Suppressor macrophage treated with lipopolysaccharide for 1 hour (primary cell): Measurements from ENCODE around the gene TENM4.
"Not testable (repeated sequence)": the region's sequence is repeated elsewhere in the genome, so short reads cannot be mapped to it uniquely, and the experiment has no call there.

Source experiments
- DNase-seq, 3 donors: peaks; one replicate each; pipeline ENCODE4 v3.0.0-alpha.2; 2020 to 2022

The TENM4 gene

GRCh38 chr11:78996007-78996406 is 444.8 kb downstream of the TENM4 start:
- DNase-seq: no peak

DNA sequence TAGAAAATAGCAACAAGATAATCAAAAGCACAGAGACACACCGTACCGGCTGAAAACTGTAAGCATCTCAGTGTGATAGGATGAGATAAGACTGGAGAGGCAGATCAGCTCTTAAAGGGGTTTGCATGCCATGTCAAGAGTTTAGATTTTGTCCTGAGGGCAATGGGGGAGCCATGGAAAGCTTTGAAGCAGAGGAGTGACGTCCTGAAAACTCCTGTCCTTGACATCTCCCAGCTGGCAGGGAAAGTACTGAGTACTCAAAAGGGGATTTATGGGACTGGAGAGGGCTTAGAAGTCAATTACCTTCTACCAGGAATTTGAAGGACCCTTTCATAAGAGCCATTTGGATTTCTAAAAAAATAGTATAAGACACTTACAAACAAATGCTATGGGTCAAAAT is 445.7 kb downstream of the TENM4 start:
- DNase-seq: no peak

GRCh38 chr11:78993802-78994430 is 446.9 kb downstream of the TENM4 start:
- no peak for DNase-seq

DNA sequence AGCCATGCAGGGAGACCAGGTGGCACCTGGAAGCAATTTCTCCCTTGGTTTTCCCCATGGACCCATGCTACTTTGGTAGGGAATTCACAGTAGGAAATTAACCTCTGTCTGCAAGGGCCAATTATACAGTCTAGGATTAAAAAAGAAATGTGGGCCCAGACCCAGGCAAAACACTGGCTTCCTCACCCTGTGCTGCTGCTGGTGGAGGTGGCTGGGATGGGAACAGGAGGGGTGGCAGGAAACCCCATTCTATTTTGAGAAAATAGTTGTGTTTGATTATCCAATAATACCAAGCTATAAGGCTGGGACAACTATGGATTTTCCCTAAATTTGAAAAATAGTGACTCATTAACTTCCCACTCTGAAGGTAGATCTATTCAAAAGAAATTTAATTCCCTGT is 449.1 kb downstream of the TENM4 start:
- no peak for DNase-seq

GRCh38 chr11:78990261-78990660 is 450.6 kb downstream of the TENM4 start:
- DNase-seq: no peak

DNA sequence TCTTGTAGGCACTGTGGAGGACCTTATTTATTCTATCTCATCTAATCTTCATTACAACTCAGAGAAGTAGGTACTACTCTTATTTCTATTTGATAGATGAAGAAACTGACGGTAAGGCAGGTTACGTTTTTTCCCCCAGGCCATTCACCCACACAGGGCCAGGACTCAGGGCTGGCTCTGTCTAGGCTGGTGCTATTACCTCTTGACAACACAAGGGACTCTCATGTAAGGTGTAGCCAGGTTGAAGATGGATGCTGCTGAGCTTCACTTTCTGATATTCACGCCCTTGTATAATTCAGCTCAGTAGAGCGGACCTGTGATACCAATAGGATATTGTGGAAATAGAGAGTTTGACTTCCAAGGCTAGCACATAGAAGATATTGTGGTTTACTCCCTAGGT is 453.1 kb downstream of the TENM4 start:
- DNase-seq: no peak

GRCh38 chr11:78986305-78986704 is 454.5 kb downstream of the TENM4 start:
- DNase-seq: no peak

DNA sequence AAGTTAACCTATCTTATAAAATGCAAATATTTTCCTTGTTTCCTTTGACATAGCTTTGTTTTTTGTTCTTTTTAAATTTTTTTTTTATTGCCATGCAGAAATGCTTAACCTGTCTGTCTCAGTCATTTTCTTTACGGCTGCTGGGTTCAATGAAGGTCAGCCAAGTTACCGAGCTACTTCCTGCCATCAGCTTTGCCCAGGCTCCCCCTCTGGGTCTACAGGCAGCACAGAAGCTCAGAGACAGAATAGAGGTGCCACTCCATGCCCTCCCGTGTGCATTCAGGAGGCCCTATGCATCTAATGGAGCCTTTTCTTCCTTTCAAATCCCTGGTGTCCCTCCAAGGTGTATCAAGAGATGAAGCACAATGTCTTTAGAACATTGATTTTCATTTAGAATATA is 455.2 kb downstream of the TENM4 start:
- DNase-seq: no peak

DNA sequence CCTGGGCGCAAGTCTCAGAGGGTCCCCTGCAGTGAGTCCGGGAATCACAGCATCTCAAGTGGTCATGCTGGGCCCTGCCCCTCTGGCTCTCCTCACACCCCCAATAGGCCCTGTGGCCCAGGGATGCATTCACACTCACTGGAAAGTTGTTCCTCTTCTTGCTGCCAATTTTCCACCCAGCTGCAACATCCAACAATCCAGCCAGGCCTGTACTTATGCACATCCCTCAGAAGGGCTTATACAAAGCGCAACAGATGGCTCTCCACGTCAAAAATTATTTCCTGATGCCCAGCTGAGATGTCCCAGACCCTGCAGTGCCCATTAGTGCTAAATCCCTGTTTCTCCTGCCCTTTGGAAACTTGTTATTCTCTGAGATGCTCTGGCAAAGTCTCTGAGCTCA is 458.4 kb downstream of the TENM4 start:
- DNase-seq: no peak

GRCh38 chr11:78981153-78981552 is 459.7 kb downstream of the TENM4 start:
- no peak for DNase-seq

DNA sequence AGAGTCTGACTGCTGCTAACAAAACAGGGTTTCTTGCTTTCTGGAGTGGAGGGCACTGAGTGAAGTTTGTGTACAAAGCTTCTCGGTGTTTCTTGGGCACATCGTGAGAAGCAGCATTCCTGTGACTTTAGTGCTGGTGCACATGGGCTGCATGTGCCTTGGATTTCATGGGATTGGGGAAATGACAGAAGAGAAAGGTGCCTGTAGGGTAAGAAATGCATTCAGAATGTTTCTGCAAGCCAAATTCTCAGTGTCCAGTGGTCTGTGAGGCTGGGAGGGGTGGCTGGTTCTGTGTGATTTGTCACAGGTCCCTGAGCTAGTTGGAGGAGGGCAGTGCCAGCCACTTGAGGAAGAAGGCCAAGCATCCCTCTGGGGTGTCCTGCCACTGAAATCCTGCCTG is 462.0 kb downstream of the TENM4 start:
- no peak for DNase-seq

- DNase-seq: not testable (repeated sequence)
These were observed 463.0 kb downstream of the TENM4 start for GRCh38 chr11:78977848-78978247.

- DNase-seq: no peak
These were observed 463.8 kb downstream of the TENM4 start for GRCh38 chr11:78977009-78977408.

DNA sequence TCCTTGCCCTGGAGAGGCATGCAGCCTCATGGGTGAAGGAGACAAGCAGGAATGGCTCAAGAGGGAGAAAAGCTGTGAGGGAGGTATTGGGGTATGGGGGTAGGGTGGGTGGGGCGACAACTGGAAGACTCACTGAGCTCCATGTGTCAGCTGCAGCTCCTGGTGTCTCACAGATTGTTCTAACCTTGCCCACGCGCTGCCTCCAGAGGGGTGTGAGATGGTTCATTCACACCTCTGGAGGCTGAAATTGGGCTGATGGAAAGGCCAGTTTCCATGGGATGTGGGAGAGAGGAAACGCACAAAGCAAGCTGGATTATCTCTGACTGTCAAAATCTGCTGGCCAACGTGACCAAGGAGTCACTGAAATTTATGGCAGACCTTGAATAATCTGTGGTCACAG is 465.7 kb downstream of the TENM4 start:
- no peak for DNase-seq

GRCh38 chr11:78973876-78974275 is 467.0 kb downstream of the TENM4 start:
- no peak for DNase-seq

- no peak for DNase-seq
These were observed 468.2 kb downstream of the TENM4 start for GRCh38 chr11:78972590-78972989.

GRCh38 chr11:78972177-78972576 is 468.7 kb downstream of the TENM4 start:
- no peak for DNase-seq

DNA sequence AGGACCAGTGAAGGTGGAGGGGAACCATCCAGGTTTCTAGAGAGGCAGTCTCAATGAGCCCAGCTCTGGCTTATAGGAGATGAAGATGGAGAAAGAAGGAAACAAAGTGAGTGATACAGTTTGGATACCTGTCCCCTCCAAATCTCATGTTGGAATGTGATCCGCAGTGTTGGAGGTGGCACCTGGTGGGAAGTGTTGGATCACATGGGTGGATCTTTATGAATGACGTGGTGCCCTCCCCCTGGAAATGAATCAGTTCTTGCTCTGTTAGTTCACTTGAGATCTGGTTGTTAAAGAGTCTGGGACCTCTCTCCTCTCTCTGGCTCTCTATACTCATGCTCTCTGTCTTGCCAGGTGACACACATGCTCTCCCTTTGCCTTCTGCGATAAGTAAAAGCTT is 473.0 kb downstream of the TENM4 start:
- no peak for DNase-seq

DNA sequence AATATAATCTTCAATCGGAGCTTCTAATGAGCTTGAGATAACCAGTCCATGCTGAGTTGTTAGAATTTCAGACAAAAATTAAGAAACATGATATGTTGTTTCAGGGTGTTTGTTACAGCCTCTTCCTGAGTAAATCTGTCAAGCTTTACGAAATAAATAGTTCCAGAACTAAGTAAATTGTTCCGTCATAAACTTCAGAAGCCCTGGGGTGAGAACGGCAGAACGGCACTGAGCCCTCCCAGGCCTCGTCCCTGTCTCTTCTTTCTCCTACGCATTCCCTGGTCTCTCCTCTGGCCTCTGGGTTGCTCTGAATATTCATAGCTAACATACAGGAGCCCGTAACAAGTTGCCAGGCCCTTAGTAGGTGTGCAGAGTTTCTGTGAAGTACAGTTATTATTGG is 475.4 kb downstream of the TENM4 start:
- DNase-seq: no peak

DNA sequence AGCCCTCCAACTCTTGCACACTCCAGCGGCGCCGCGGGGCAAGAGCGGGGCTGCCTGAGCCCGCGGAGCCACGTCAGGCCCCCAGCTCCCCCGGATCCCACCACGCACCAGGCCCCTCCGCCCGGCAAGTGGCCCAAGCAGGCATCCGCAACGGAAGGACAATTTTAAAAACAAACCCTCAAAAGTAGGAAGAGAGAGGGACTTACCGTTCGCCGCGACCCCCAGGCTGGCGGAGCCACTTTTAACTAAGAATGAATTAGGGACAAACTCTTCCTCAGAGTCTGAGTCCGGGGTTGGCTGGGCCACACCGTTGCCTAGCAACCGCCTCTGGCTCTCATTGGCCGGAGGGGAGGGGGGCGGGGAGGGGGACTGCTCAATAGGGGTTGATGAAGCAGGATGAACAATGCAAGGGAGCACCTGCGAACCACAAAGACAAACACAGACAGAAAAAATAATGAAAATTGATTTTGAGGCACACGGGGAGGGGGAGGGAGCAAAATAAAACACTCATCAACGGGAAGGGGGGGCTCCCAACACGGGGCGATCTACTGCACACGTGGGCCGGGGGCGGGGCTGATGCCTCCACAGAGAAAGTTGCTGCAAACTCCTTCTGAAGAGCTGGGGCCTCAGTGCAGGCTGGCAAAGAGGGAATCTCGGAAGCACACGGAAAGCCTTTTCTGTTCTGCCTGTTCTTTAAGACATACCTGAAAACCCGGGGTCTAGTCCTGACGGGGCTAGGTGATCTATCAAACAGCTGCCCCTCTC is 478.7 kb downstream of the TENM4 start:
- DNase-seq: peak in 2 of 3 donors; percentile 10 to 15

DNA sequence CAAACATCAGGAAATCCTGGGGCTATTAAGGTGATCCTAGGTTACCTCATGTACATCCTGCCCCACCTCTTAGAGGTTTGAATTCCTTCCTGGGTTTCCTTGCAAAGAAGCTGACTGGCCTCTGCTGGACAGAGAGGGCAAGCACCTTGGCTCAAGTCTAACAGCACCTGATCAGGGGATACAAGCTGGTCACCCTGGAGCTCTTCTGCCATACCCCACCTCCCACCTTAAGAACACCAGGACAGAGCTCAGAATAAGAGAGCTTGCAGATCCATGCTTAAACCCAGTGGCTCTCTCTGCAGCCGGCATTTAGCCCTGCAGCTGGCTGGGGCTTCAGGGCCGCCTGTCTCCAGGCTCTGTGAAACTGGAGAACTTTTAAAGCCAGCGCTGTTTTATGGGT is 479.6 kb downstream of the TENM4 start:
- DNase-seq: peak; percentile 28 to 40 (median 37)

DNA sequence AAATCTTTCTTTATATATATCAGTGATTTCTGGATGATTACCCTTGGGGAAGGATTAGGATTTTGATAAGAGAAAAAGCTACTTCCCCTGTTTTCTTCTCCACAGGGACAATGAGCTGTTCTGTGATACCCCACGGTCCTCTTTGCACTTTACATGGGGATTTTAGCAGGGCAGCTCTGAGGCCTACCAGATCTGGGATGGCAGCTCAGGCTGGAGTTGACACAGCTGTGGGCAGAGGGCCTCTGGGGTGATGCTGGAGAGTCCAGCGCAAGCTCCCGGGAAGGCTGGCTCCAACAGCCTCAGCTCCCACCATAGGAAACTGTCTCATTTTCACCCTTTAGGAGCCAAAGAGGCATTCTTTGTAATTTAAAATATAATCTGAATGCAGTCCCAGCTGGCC is 482.4 kb downstream of the TENM4 start:
- no peak for DNase-seq

GRCh38 chr11:78957476-78958245 is 483.2 kb downstream of the TENM4 start:
- peak in 1 of 3 donors; percentile 20 for DNase-seq

- no peak for DNase-seq
These were observed 486.1 kb downstream of the TENM4 start for GRCh38 chr11:78954696-78955095.
